ENCODE data around the gene OR10V1.

GRCh38 chr11:59728154-59728553 is 14.5 kb upstream of the OR10V1 start:
- TF ChIP-seq CTCF (IDR thresholded peaks at IDR 0.05) (no peak), POLR2A (IDR thresholded peaks at IDR 0.05) (no peak)

Data from testis (tissue), 2 donors.